IMR-90 (cell line): Measurements from ENCODE around the gene FHL2. TPM values are rescaled to one million over a fixed set of nuclear protein-coding genes. Genes with fewer than 3 reads are reported as not detected.

Experiments
- ATAC-seq: fragments of 200-7000 bp; cut with Tn5 transposase; 2 replicates; pipeline ENCODE4 v1.9.1; 2020; ENCODE audit warnings: low read depth, mild to moderate bottlenecking, moderate library complexity
- BruUV-seq: library from RNA; stranded (reverse); fragments of 400-500 nt; replicated peaks from 2 replicates; lab custom pipeline; 2021; lab: Mats Ljungman, UMichigan
- CTCF ChIA-PET: fragments of 300-600 bp; formaldehyde crosslinking; extraction: SDS; loops from one replicate; lab custom pipeline; 2021; ENCODE audit warnings: antibody characterized with exemption; lab: Yijun Ruan, JAX
- POLR2A ChIA-PET: fragments of 300-600 bp; sonication (Branson Sonifier 250); formaldehyde crosslinking; loops from one replicate; lab custom pipeline; 2022; ENCODE audit warnings: antibody characterized with exemption; ENCODE audit not compliant: unreplicated experiment; lab: Charles Lee
- DNase-seq: peaks from one replicate; pipeline ENCODE4 v3.0.0; 2013
- H2AFZ ChIP-seq: replicated peaks from 2 replicates; pipeline ENCODE3; 2013; ENCODE audit warnings: low read length, mild to moderate bottlenecking; ENCODE audit not compliant: poor library complexity
- H2AK5ac ChIP-seq: 2 replicates; pipeline ENCODE4 v1.6.1; 2013; ENCODE audit warnings: low read depth, low read length, inconsistent platforms
- H2AK9ac ChIP-seq: replicated peaks from 2 replicates; pipeline ENCODE3; 2013; ENCODE audit warnings: mild to moderate bottlenecking, low read depth, low read length, moderate library complexity; ENCODE audit not compliant: poor library complexity
- H2BK120ac ChIP-seq: 2 replicates; pipeline ENCODE4 v1.6.1; 2013; ENCODE audit warnings: low read depth, low read length, inconsistent platforms
- H2BK15ac ChIP-seq: 3 replicates; pipeline ENCODE4 v1.6.1; 2013; ENCODE audit warnings: low read depth, low read length, inconsistent platforms
- H2BK20ac ChIP-seq: 2 replicates; pipeline ENCODE4 v1.6.1; 2013; ENCODE audit warnings: low read depth, mild to moderate bottlenecking, inconsistent platforms, low read length, moderate library complexity
- H2BK5ac ChIP-seq: 2 replicates; pipeline ENCODE4 v1.6.1; 2013; ENCODE audit warnings: mild to moderate bottlenecking, low read depth, low read length, inconsistent platforms; ENCODE audit not compliant: poor library complexity, severe bottlenecking
- H3K14ac ChIP-seq: replicated peaks from 2 replicates; pipeline ENCODE4 v1.6.1; 2013; ENCODE audit warnings: low read depth, low read length, inconsistent platforms
- H3K18ac ChIP-seq: 2 replicates; pipeline ENCODE4 v1.6.1; 2013; ENCODE audit warnings: low read depth, low read length, control low read depth
- H3K23ac ChIP-seq: 2 replicates; pipeline ENCODE4 v1.6.1; 2013; ENCODE audit warnings: low read depth, low read length, inconsistent platforms
- H3K27ac ChIP-seq: 2 replicates; pipeline ENCODE4 v1.5.1; 2013; ENCODE audit warnings: mild to moderate bottlenecking, control low read depth, low read length; ENCODE audit not compliant: insufficient read depth
- H3K27me3 ChIP-seq: 2 replicates; pipeline ENCODE4 v1.6.1; 2013; ENCODE audit warnings: low read length; ENCODE audit not compliant: control insufficient read depth, insufficient read depth
- H3K36me3 ChIP-seq: 2 replicates; pipeline ENCODE4 v1.6.1; 2013; ENCODE audit warnings: low read length, mixed read lengths; ENCODE audit not compliant: control insufficient read depth, insufficient read depth
- H3K4ac ChIP-seq: 2 replicates; pipeline ENCODE4 v1.6.1; 2013; ENCODE audit warnings: low read depth, low read length, inconsistent platforms
- H3K4me1 ChIP-seq: 2 replicates; pipeline ENCODE4 v1.6.1; 2013; ENCODE audit warnings: low read length, mixed read lengths; ENCODE audit not compliant: control insufficient read depth, insufficient read depth
- H3K4me2 ChIP-seq: 2 replicates; pipeline ENCODE4 v1.6.1; 2013; ENCODE audit warnings: low read depth, mild to moderate bottlenecking, control low read depth, low read length, moderate library complexity
- H3K4me3 ChIP-seq: 2 replicates; pipeline ENCODE4 v1.5.1; 2013; ENCODE audit warnings: low read depth, mild to moderate bottlenecking, control low read depth, low read length, moderate library complexity; ENCODE audit not compliant: insufficient read depth
- H3K56ac ChIP-seq: 2 replicates; pipeline ENCODE4 v1.6.1; 2013; ENCODE audit warnings: low read length, inconsistent platforms; ENCODE audit not compliant: insufficient read depth; ENCODE audit errors: extremely low read depth
- H3K79me1 ChIP-seq, 2 experiments: 2 replicates each; pipeline ENCODE4 v1.6.1; 2013; ENCODE audit warnings: low read length in 2 of 2, inconsistent platforms in 1 of 2, low read depth in 1 of 2
- H3K9ac ChIP-seq: 2 replicates; pipeline ENCODE4 v1.6.1; 2013; ENCODE audit warnings: low read depth, low read length, control low read depth
- H3K9me1 ChIP-seq: 2 replicates; pipeline ENCODE4 v1.6.1; 2013; ENCODE audit warnings: low read length, inconsistent platforms; ENCODE audit not compliant: insufficient read depth
- H3K9me3 ChIP-seq: 2 replicates; pipeline ENCODE4 v1.6.1; 2013; ENCODE audit warnings: low read length; ENCODE audit not compliant: control insufficient read depth, insufficient read depth
- H4K20me1 ChIP-seq: 2 replicates; pipeline ENCODE4 v1.6.1; 2013; ENCODE audit warnings: low read length, inconsistent platforms; ENCODE audit not compliant: insufficient read depth
- H4K5ac ChIP-seq: 2 replicates; pipeline ENCODE4 v1.6.1; 2013; ENCODE audit warnings: mild to moderate bottlenecking, low read depth, low read length, control low read depth
- H4K8ac ChIP-seq, 2 experiments: 2 replicates each; pipeline ENCODE4 v1.6.1; 2013; ENCODE audit warnings: low read depth in 2 of 2, low read length in 2 of 2, control low read depth in 1 of 2, inconsistent platforms in 1 of 2
- H4K91ac ChIP-seq: 2 replicates; pipeline ENCODE4 v1.6.1; 2013; ENCODE audit warnings: low read depth, low read length, inconsistent platforms; ENCODE audit not compliant: insufficient read depth
- CHD1 ChIP-seq: IDR thresholded peaks from 2 replicates; pipeline ENCODE4 v1.6.1; 2012; ENCODE audit warnings: low read depth, low read length, improper control_type of control experiment
- FOS ChIP-seq: fragments of 150-350 bp; IDR thresholded peaks from 2 replicates; pipeline ENCODE4 v1.6.1; 2016; ENCODE audit warnings: low read depth, low read length
- MAFK ChIP-seq: IDR thresholded peaks from 2 replicates; pipeline ENCODE4 v1.6.1; 2012; ENCODE audit warnings: low read depth, low read length, improper control_type of control experiment
- MAZ ChIP-seq: IDR thresholded peaks from 2 replicates; pipeline ENCODE4 v1.6.1; 2012; ENCODE audit warnings: low read depth, mild to moderate bottlenecking, low read length, improper control_type of control experiment, moderate library complexity, borderline replicate concordance
- NFE2L2 ChIP-seq: fragments of 150-350 bp; IDR thresholded peaks from 2 replicates; pipeline ENCODE4 v1.6.1; 2016; ENCODE audit warnings: low read depth, mild to moderate bottlenecking, low read length
- POLR2A ChIP-seq: IDR thresholded peaks from 2 replicates; pipeline ENCODE4 v1.6.1; 2012; ENCODE audit warnings: mild to moderate bottlenecking, low read depth, low read length
- RAD21 ChIP-seq: IDR thresholded peaks from 2 replicates; pipeline ENCODE4 v1.6.1; 2012; ENCODE audit warnings: low read length, improper control_type of control experiment
- RCOR1 ChIP-seq: IDR thresholded peaks from 2 replicates; pipeline ENCODE4 v1.6.1; 2012; ENCODE audit warnings: mild to moderate bottlenecking, low read length, improper control_type of control experiment; ENCODE audit not compliant: insufficient replicate concordance
- RFX5 ChIP-seq: IDR thresholded peaks from 2 replicates; pipeline ENCODE4 v1.8.0; 2012; ENCODE audit warnings: low read depth, mild to moderate bottlenecking, low read length, moderate library complexity
- WGBS, 2 experiments: methylation state at CpG; one replicate each; pipeline versions ENCODE4 v1.1.5 to v1.1.7; 2013; ENCODE audit warnings: missing lambda C conversion rate in 2 of 2; ENCODE audit not compliant: insufficient read length in 1 of 2; ENCODE audit errors: extremely low coverage in 2 of 2; 5-methylcytosine and 5-hydroxymethylcytosine counted together
- dilution Hi-C: fragments of 300-500 bp; cut with HindIII; formaldehyde crosslinking; loops from one replicate; pipeline ENCODE4 v1.14.3; 2018; ENCODE audit warnings: low sequenced_read_pairs; ENCODE audit not compliant: unreplicated experiment
- in situ Hi-C: fragments of 300-500 bp; cut with MboI; formaldehyde crosslinking; loops from 3 replicates; pipeline ENCODE4 v1.14.3; 2019; ENCODE audit warnings: low sequenced_read_pairs, inconsistent platforms, mixed read lengths
- intact Hi-C: fragments of 100-400 bp; cut with micrococcal nuclease; formaldehyde crosslinking; loops from 2 replicates; pipeline ENCODE4 v1.10.0; 2022
- polyA plus RNA-seq, 3 experiments: library from polyadenylated mRNA; depleted of rRNA; stranded (reverse); fragments of >200 nt; gene quantifications; 2 replicates each; pipeline ENCODE4 v1.2.3, GENCODE V29; 2012; ENCODE audit warnings: low replicate concordance in 1 of 3
- total RNA-seq: library from RNA; depleted of rRNA; stranded (reverse); fragments of >200 nt; gene quantifications from 2 replicates; pipeline ENCODE4 v1.2.3, GENCODE V29; 2012
- TF ChIP-seq, protein P1 (sequence below): fragments of 150-350 bp; IDR thresholded peaks from 2 replicates; pipeline ENCODE4 v1.6.1; 2016; ENCODE audit warnings: low read depth, mild to moderate bottlenecking, low read length, moderate library complexity, borderline replicate concordance

Gene FHL2
- total and polyA plus RNA-seq, 2 of the 4 experiments (the other 2 are of a cell fraction), result 464 to 550 TPM

GRCh38 chr2:105328281-105329196 is 70.3 kb downstream of the FHL2 start:
- Histone ChIP-seq H3K4me3 (peak overlapping the region; percentile 93), H2BK120ac (0 out of 2 replicates have a peak overlapping the region, but pooled peaks have one; percentile 23), H4K91ac (peak overlapping the region; percentile 63), H3K9me3 (no peaks in the 10 kb centered on the region), H3K18ac (no peak overlapping the region; the same call in 1 of the 2 replicates), H3K36me3 (no peaks in the 10 kb centered on the region), H3K9me1 (peaks cover 21% of the 10 kb centered on the region), H4K8ac (peak overlapping the region; percentile 70 to 89; a peak in 2 of 4 replicates), H3K27me3 (no peaks in the 10 kb centered on the region), H3K56ac (no peak overlapping the region), H3K79me1 (peaks cover 44 to 54% of the 10 kb centered on the region in 2 experiments), H3K27ac (peak overlapping the region; percentile 6; the same call in 1 of the 2 replicates), H3K23ac (peak overlapping the region; percentile 95), H2BK20ac (no peak overlapping the region), H3K4me1 (peaks cover 21% of the 10 kb centered on the region), H2BK15ac (peak overlapping the region; percentile 26; the same call in 1 of the 3 replicates), H3K4ac (peak overlapping the region; percentile 75), H4K5ac (no peak overlapping the region; the same call in 1 of the 2 replicates), H2AK5ac (peak overlapping the region; percentile 91), H2AK9ac (peak overlapping the region; percentile 85), H2BK5ac (peak overlapping the region; percentile 12), H3K14ac (peak overlapping the region; percentile 83), H3K4me2 (peak overlapping the region; percentile 100), H4K20me1 (peaks cover 5% of the 10 kb centered on the region; the same call in 1 of the 2 replicates), H3K9ac (peak overlapping the region; percentile 78), H2AFZ (peak overlapping the region; percentile 90)
- DNase-seq (peak; percentile 50), ATAC-seq (no peak)
- intact Hi-C loops, result no loop called here
- dilution Hi-C loops, result no loop called here
- in situ Hi-C loops, result loop anchor here (25.0 kb wide), 1 partner anchor 459 kb away; no protein-coding TSS in a partner anchor
- no TSS peak for BruUV-seq
- no peak for TF ChIP-seq RFX5
- TF ChIP-seq MAFK, result no peak
- TF ChIP-seq RAD21, result no peak
- TF ChIP-seq CHD1, result no peak
- TF ChIP-seq, protein P1, sequence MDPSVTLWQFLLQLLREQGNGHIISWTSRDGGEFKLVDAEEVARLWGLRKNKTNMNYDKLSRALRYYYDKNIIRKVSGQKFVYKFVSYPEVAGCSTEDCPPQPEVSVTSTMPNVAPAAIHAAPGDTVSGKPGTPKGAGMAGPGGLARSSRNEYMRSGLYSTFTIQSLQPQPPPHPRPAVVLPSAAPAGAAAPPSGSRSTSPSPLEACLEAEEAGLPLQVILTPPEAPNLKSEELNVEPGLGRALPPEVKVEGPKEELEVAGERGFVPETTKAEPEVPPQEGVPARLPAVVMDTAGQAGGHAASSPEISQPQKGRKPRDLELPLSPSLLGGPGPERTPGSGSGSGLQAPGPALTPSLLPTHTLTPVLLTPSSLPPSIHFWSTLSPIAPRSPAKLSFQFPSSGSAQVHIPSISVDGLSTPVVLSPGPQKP, result no peak
- TF ChIP-seq MAZ, result no peak
- TF ChIP-seq POLR2A, result no peak
- no peak for TF ChIP-seq FOS
- no peak for TF ChIP-seq NFE2L2
- TF ChIP-seq RCOR1, result no peak
- ChIA-PET CTCF (no interaction called here), POLR2A (no interaction called here)
- 80% methylated on average over 12 of the region's 16 CpGs; no CpG with 5 or more reads in 1 of the 2 experiments for WGBS, 2 experiments
